HG02943 (cell line): ENCODE measurements around the gene MYL12A.

Source experiments
- ATAC-seq: cut with Tn5 transposase; IDR thresholded peaks from one replicate; pipeline ENCODE4 v1.9.1; 2021; ENCODE audit warnings: mild to moderate bottlenecking, low read depth, moderate library complexity; ENCODE audit not compliant: unreplicated experiment

Gene MYL12A

DNA sequence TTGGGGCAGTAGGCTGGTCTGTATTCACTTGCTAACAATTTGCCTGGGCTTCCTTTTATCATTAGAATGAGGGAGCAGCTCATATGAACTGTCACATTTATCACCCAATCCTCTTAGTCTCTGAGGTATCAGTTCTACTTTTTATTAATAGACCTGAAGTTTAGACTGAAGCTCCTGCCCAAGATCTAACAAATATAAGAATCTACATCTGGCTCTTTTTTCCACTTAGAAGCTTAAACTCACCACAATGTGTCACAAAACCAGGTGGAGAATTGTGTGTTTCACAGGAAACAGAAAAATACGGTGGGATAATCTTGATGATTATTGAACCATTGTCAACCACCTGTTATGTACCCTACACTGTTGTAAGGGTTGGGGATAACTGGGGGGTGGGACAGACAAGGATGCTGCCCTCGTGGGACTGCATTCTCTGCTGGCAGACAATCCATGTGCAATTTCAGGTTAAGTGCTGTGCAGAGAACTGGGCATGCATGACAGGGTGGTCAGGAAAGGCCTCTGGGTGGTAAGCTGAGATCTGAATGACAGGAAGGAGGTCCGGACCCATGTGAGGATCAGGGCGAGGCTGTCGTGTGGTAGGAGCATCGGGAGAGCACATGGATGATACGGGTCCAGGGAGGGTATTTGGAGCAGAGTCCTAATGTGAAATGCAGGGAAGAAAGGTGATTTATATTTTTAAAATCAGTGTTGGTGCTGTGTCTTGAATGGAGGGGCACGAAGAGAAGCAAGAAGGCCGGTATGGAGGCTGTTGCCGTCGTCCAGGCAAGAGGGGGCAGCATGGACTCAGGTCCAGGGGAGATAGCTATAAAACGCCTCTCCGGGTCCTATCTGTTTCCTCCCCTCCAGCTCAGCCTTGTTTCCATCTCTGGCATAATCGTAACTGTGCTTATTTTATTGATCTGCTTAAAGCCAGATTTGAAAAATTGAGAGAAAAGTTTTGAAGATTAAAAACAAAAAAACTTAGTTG is 31.9 kb downstream of the MYL12A start:
- ATAC-seq = peak; percentile 65

DNA sequence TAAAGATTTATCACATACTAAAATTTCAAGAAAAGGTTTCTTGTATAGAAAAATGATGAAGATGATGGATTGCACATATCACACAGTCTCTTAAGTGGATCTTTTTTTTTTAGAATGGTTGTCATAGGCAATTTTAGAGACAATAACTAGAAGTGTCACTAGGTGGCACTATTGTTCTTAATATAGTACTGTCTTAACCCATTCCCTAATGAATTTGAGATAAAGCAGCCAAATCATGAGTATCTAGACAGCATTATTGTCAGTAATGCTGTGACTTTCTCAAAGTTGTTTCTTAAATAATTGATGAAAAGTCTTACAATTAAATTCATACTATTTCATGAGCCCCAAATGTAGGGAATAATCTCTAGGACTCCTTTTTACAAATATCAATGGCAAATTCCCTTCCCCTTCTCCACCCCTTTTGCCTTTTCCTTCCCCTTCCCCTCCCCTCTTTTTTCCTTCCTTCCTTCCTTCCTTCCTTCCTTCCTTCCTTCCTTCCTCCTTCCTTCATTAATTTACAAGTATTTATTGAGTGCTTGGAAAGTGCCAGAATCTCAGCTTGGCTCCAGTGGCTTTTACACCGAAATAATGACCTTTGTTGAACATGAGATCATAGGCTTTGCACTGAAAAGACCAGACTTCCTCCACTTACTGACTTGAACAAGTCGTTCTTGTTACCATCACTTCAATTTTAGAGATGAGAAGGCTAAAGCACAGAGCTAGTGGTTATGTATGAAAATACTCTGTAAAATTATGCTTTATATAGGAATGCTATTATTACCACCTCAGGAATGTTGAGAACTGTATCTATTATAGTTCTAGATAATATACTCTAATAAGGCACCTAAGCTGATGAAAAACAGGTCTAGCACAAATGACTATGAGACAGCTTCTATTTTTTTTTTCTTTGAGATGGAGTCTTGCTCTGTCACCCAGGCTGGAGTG is 34.1 kb downstream of the MYL12A start:
- no peak for ATAC-seq

DNA sequence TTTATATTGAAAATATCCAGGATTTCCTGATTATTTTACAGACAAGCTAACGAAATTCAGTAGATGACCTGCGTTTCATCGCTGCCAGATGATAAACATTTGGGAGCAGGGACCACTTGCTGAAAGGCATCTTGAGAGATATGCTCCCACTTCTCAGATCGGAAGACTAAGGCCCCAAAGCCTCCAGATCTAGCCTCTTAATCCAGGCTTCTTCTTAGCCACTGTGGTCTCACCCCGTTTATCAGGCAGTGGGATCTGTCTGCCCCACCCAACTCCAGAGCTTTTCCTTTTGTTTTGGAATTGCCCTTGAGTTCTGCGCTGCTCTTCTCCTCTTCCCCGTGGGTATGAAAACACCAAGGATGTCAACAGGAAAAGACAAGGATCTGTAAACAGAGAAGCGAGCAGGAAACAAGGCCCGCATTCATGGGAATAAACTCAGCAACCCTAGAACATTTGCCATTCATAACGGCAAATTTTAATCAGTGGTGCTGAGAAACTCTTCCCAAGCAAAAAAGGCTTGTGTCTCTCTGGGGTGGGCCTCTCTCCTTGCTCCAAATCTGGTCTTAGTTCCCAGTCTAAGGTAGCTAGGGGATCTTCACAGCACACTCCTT is 35.8 kb downstream of the MYL12A start:
- no peak for ATAC-seq

DNA sequence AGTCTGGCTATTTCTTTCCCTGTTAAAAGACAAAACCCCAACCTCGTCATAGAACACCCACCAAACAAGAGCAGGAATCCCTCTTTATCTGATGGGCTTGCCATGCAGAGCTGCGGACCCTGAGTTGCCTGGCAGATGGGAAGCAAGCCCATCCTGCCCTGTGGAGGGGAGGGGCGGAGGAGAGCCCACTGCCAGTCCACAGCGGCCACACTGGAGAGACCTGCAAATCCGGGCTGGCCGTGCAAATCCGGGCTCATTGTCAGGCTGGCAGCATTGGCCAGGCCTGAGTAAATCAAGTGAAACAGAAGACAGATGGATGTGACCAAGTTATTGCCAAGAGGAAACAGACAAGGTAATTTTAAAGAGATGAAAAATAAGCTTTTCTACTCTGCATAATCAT is 36.3 kb downstream of the MYL12A start:
- ATAC-seq = no peak

DNA sequence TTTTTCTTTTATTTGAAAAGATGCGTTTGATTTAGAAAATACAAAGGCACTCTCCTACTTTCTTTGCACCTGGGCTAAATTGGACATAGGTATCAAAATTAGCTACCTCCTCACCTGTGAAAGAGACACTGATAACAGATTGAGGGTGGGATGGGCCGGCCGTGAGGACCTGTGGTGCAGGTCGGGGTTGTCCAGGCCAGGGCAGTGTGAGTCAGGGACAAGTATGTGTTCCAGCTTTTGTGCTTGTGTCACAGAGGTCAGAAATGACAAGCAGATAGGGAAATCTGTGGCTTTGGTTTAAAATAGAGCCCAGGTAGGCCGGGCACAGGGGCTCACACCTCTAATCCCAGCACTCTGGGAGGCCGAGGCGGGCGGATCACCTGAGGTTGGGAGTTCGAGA is 36.9 kb downstream of the MYL12A start:
- ATAC-seq = no peak

DNA sequence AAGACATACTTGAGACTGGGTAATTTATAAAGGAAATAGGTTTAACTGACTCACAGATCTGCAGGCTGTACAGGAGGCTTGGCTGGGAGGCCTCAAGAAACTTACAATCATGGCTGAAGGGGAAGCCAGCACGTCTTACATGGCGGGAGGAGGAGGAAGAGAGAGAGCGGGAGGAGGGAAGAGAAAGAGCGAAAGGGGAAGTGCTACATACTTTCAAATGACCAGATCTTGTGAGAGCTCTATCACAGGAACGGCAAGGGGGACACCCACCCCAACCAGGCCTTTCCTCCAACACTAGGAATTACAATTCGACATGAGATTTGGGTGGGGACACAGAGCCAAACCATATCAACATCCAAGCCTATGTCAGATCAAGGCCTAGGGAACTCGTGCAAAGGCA is 38.6 kb downstream of the MYL12A start:
- no peak for ATAC-seq

DNA sequence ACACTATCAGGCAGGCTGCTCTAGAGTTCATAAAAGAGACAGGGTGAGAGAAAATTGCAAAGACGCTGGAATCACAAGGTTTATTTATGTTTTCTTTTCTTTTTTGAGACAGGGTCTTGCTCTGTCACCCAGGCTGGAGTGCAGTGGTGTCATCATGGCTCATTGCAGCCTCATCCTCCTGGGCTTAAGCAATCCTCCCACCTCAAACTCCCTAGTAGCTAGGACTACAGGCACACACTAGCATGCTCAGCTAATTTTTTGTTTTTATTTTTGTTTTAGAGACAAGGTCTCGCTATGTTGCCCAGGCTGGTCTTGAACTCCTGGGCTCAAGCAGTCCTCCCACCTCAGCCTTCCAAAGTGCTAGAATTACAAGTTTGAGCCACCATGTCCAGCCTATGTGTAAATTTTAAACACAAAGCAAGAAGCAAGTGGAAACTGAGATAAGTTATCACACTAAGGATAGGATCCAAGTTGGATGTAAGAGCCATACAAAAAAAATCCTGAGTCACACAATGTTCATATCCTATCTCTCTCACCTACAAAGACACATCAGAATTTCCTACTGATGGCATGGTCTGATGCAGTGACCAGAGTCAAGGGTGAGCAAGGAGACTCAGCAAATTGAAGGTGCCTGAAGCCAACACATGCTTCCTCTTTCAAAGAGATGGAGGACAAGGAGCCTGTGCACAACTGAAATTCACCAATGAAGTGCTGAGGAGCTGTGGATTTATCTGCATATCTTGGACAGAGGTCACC is 45.8 kb downstream of the MYL12A start:
- no peak for ATAC-seq

DNA sequence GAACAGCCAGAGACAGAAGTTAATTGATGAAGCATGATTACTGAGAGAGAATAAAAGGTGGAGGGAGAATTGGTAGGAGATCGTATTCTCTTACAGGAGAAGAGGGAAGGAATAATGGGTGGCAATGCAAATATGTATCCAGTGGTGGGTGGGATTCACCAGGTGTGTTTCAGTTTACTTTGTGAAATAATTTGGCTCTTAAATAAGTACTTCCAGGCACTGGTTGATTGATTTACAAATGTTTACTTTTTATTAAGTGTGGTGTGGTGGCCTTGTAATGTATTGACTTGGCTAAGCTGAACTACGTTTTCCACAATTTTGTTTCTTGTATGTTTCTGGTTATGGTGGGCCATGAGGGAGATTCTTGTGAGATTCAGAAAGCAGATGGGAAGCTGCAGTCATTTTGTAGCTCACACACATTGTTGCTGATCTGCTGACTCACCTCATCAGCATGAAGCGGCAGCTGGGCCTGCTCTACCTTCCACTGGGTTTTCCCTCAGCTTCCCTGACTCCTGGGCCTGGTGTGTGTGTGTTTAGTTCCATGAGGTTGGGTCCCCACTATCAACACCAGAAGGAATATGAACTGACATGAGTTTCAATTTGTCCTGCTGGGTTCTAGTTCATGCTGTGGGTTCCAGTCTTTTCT is 47.0 kb downstream of the MYL12A start:
- ATAC-seq = no peak

DNA sequence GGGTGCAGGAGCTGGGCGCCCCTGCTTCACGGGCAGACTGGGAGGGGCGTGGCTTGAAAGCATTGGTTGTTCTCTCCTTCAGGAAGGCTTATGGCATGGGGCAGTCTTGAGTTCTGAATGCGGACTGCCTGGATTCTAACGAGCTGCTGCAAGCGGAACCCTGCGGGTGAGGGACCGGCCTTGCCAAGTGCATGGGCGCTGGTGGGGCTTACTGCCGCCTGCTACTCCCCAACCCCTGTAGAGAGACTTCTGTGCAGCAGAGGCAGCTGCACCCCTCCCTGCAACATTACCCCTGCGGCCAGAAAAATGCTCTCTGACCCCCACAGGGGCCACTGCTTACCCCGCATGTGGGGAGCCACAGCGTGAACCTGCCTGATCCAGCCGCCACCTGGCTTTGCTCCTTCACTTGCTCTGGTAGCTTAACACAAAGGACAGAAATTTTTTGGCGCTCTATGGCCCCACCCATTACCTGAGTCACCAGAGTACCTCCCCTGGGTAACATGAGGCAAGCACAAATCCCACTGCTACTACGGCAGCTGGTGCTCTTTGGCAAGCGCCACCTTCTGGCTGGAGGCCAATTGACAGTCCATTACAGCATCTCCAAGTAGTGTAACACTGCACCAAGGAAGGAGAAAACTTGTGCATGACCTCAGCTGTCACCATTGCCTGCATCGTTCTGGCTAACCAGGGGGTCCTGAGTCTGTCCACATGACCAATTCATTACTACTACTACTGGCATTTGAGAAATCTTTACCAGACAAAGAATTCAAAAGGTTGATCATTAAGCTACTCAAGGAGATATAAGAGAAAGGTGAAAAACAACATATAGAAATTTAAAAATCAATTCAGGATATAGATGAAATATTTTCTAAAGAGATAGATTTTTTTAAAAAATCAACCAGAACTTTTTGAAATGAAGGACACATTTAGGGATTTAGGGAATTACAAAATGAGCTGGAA is 49.7 kb downstream of the MYL12A start:
- peak; percentile 98 for ATAC-seq

DNA sequence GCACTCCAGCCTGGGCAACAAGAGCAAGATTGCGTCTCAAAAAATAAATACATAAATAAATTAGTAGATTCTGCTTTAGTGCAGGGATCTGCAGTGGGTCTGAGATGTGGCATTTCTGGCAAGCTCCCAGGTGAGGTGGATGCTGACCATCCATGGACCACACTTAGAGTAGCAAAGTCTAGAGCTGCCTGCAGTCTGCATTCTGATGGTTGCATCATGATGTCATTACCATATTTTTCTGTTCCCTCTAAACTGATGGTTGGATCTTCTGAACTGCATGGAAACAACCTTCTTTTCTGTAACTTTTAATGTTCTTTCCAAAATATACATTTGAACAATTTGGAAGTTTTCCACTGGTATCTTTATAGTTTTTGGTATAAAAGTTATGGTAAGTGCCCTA is 57.2 kb downstream of the MYL12A start:
- no peak for ATAC-seq

DNA sequence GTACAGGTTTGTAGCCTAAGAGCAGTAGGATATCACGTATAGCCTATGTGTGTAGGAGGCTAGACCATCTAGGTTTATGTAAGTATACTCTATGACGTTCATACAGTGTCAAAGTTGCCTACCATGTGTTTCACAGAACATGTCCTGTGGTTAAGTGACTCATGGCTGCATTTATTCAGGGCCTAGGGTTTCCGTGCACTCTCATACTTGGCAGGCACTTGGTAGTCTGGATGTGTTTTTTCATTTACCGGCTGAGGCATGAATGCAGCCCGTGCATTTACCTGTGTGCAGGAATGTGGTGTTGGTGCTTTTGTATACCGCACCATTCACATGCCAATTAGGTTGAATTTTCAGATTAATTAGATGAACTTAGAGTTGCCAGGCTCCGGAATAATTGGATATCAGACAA is 57.8 kb downstream of the MYL12A start:
- ATAC-seq = no peak
